Measurements from ENCODE around the gene MRPL12. TPM values are rescaled to one million over a fixed set of nuclear protein-coding genes. Genes with fewer than 3 reads are reported as not detected.

MRPL12 gene
- total and polyA plus RNA-seq, 2 experiments from 2014 or later: 50.9 to 153 TPM

- TF ChIP-seq ETS1 (IDR thresholded peaks at IDR 0.05) (no peak), STAT1 (IDR thresholded peaks at IDR 0.05; ENCODE audit: unreplicated experiment) (no peak), JUNB (IDR thresholded peaks at IDR 0.05; ENCODE audit: unreplicated experiment) (no peak), EZH2phosphoT487 (IDR thresholded peaks at IDR 0.05; ENCODE audit: unreplicated experiment) (no peak), NANOG (IDR thresholded peaks at IDR 0.05; ENCODE audit: borderline replicate concordance) (no peak), POLR2AphosphoS5 (IDR thresholded peaks at IDR 0.05; ENCODE audit: low read depth) (no peak), ZNF331 (CRISPR knock-in tag; IDR thresholded peaks at IDR 0.05; ENCODE audit: low read depth) (no peak), EZH2 (IDR thresholded peaks at IDR 0.05; ENCODE audit: low read depth, unreplicated experiment) (no peak)
- TF ChIP-seq, protein P1, sequence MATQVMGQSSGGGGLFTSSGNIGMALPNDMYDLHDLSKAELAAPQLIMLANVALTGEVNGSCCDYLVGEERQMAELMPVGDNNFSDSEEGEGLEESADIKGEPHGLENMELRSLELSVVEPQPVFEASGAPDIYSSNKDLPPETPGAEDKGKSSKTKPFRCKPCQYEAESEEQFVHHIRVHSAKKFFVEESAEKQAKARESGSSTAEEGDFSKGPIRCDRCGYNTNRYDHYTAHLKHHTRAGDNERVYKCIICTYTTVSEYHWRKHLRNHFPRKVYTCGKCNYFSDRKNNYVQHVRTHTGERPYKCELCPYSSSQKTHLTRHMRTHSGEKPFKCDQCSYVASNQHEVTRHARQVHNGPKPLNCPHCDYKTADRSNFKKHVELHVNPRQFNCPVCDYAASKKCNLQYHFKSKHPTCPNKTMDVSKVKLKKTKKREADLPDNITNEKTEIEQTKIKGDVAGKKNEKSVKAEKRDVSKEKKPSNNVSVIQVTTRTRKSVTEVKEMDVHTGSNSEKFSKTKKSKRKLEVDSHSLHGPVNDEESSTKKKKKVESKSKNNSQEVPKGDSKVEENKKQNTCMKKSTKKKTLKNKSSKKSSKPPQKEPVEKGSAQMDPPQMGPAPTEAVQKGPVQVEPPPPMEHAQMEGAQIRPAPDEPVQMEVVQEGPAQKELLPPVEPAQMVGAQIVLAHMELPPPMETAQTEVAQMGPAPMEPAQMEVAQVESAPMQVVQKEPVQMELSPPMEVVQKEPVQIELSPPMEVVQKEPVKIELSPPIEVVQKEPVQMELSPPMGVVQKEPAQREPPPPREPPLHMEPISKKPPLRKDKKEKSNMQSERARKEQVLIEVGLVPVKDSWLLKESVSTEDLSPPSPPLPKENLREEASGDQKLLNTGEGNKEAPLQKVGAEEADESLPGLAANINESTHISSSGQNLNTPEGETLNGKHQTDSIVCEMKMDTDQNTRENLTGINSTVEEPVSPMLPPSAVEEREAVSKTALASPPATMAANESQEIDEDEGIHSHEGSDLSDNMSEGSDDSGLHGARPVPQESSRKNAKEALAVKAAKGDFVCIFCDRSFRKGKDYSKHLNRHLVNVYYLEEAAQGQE (IDR thresholded peaks at IDR 0.05; ENCODE audit: unreplicated experiment): no peak
Observed at GRCh38 chr17:81716674-81716996, 13.5 kb downstream of the MRPL12 start (continued).

GRCh38 chr17:81717049-81717765, 14.0 kb downstream of the MRPL12 start:
- Mint-ChIP-seq H3K27me3 (ENCODE audit: insufficient read depth, low read depth, poor library complexity) (peaks cover 8% of the 10 kb centered on the region), H3K4me1 (peaks cover 19% of the 10 kb centered on the region), H3K27ac (no peak overlapping the region), H3K9me3 (no peaks in the 10 kb centered on the region; the same call in 2 of the 3 replicates), H3K4me3 (no peak overlapping the region), H3K36me3 (ENCODE audit: low read depth) (peaks cover 8% of the 10 kb centered on the region)
- H3K27me3 ChIP-seq (ENCODE audit: insufficient read depth): no peaks in the 10 kb centered on the region
- DNase-seq (ENCODE audit: low spot score): no peak
- no peak overlapping the region for H2AFZ ChIP-seq
- H3K4me1 ChIP-seq (ENCODE audit: insufficient read depth): peaks cover 11% of the 10 kb centered on the region; the same call in 1 of the 2 replicates
- no peaks in the 10 kb centered on the region for H3K36me3 ChIP-seq (ENCODE audit: insufficient read depth)
- H4K20me1 ChIP-seq (replicated peaks; ENCODE audit: insufficient read depth): no peaks in the 10 kb centered on the region
- H3K79me2 ChIP-seq (replicated peaks; ENCODE audit: insufficient read depth): peaks cover 13% of the 10 kb centered on the region
- peaks cover 10% of the 10 kb centered on the region; the same call in 1 of the 2 replicates for H3F3A ChIP-seq (replicated peaks; ENCODE audit: low read depth)
- H3K4me2 ChIP-seq: no peak overlapping the region
- ATAC-seq: no peak
- H3K9me2 ChIP-seq (ENCODE audit: insufficient read depth): no peaks in the 10 kb centered on the region
- H3K4me3 ChIP-seq: no peak overlapping the region
- no peak overlapping the region for H3K27ac ChIP-seq (ENCODE audit: low read depth)
- TF ChIP-seq EZH2 (IDR thresholded peaks at IDR 0.05; ENCODE audit: low read depth, unreplicated experiment): no peak
- no peak for TF ChIP-seq STAT1 (IDR thresholded peaks at IDR 0.05; ENCODE audit: unreplicated experiment)
- TF ChIP-seq NANOG (IDR thresholded peaks at IDR 0.05; ENCODE audit: borderline replicate concordance): no peak
- TF ChIP-seq JUNB (IDR thresholded peaks at IDR 0.05; ENCODE audit: unreplicated experiment): no peak
- TF ChIP-seq CTCF (conservative IDR thresholded peaks at IDR 0.05; ENCODE audit: low read depth in 2 of 2): no peak
- TF ChIP-seq EZH2phosphoT487 (IDR thresholded peaks at IDR 0.05; ENCODE audit: unreplicated experiment): no peak
- TF ChIP-seq ETS1 (IDR thresholded peaks at IDR 0.05): no peak
- no peak for TF ChIP-seq ZNF331 (CRISPR knock-in tag; IDR thresholded peaks at IDR 0.05; ENCODE audit: low read depth)

Data from GM23338 (cell line).